ENCODE data around the gene RNASEH2C. TPM values are rescaled to one million over a fixed set of nuclear protein-coding genes. Genes with fewer than 3 reads are reported as not detected.

Gene RNASEH2C
- total and polyA plus RNA-seq, 2 of the 13 experiments (the other 11 are each of a cell fraction or from before 2014, with no cell fraction given), result 27.4 to 50.9 TPM

DNA sequence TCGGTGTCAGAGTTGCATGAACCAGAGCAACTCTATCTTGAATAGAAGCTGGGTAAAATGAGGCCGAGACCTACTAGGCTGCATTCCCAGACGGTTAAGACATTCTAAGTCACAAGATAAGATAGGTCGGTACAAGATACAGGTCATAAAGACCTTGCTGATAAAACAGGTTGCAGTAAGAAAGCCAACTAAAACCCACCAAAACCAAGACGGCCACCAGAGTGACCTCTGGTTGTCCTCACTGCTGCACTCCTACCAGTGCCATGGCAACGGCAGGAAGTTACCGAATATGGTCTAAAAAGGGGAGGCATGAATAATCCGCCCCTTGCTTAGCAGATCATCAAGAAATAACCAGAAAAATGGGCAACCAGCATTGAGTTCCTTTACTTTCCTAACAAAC lies 10.9 kb downstream of the RNASEH2C start:
- Histone ChIP-seq H4K20me1 (ENCODE audit: insufficient read depth, low read length) (no peaks in the 10 kb centered on the region), H3K27me3 (ENCODE audit: control insufficient read depth in 1 of 2, insufficient read depth in 2 of 2, low read length in 2 of 2) (no peaks in the 10 kb centered on the region; a peak in 1 of 5 replicates), H3K27ac (ENCODE audit: extremely low read length, insufficient read depth, low read length) (no peak overlapping the region), H3K4me2 (ENCODE audit: low read depth, low read length) (no peak overlapping the region), H3K4me3 (replicated peaks in 1 of 3; ENCODE audit: insufficient read depth in 1 of 3, low read depth in 2 of 3, low read length in 3 of 3) (no peak overlapping the region), H3K36me3 (replicated peaks in 1 of 2; ENCODE audit: control insufficient read depth in 1 of 2, insufficient read depth in 2 of 2, low read length in 2 of 2) (peaks cover 6 to 17% of the 10 kb centered on the region in 2 experiments; a peak in 4 of 5 replicates), H3K4me1 (ENCODE audit: insufficient read depth, low read length) (peaks cover 27% of the 10 kb centered on the region), H3K9ac (ENCODE audit: insufficient read depth, low read depth, low read length) (no peak overlapping the region), H3K9me3 (ENCODE audit: low read length) (no peaks in the 10 kb centered on the region), H2AFZ (ENCODE audit: low read length) (no peak overlapping the region), H3K79me2 (ENCODE audit: insufficient read depth, low read length) (peaks cover 5% of the 10 kb centered on the region)
- POLR2A ChIA-PET, result no interaction called here
- 59% methylated on average over 8 of the region's 8 CpGs for WGBS (ENCODE audit: low lambda C conversion rate)
- no peak for DNase-seq (ENCODE audit: low spot score)
- CTCF ChIA-PET (ENCODE audit: low intra/inter-chr PET ratio, low total read pairs), result no interaction called here
- BruUV-seq (replicated peaks), result no TSS peak
- ATAC-seq, result no peak
- intact Hi-C loops (cut with micrococcal nuclease; ENCODE audit: unreplicated experiment), result no loop called here
- no peak for FAIRE-seq
- TF ChIP-seq SRF (IDR thresholded peaks at IDR 0.05; ENCODE audit: low read depth, low read length) (peak; percentile 91), SPEN (CRISPR knock-in tag; IDR thresholded peaks at IDR 0.05; ENCODE audit: low read depth) (no peak)
- in situ Hi-C loops (cut with HindIII; ENCODE audit: extremely low pct_ligation_motif_present, low pct_unique_long_range_greater_than_20kb), result loop anchor here (10.0 kb wide), 2 partner anchors 105 to 275 kb away; no protein-coding TSS in a partner anchor

DNA sequence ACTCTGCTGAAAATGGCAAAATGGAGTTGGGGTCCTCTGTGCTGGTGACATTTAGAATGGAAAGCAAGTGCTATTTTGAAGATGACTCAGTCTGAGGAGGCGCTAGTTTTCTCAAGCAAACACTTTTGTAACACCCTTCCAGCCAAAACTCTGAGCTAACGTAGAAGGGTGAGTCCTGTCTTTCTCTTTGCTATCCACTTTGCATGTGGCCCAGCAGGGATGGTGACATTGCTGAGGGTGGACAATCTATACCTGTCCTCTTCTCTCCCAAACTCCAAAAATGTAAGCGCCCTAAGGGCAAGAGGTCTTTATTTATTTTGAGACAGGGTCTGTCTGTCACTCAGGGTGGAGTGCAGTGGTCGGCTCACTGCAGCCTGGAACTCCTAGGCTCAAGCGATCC lies 12.1 kb downstream of the RNASEH2C start:
- H3K79me2 ChIP-seq (ENCODE audit: insufficient read depth, low read length), result peaks cover 5% of the 10 kb centered on the region
- in situ Hi-C loops (cut with HindIII; ENCODE audit: extremely low pct_ligation_motif_present, low pct_unique_long_range_greater_than_20kb) (no loop called here), intact Hi-C loops (cut with micrococcal nuclease; ENCODE audit: unreplicated experiment) (no loop called here)
- DNase-seq (ENCODE audit: low spot score) (no peak), ATAC-seq (no peak), FAIRE-seq (no peak)
- H3K4me1 ChIP-seq (ENCODE audit: insufficient read depth, low read length), result peaks cover 26% of the 10 kb centered on the region
- ChIA-PET CTCF (ENCODE audit: low intra/inter-chr PET ratio, low total read pairs) (interaction anchor here (1.0 to 3.8 kb wide), 2 partner anchors 110 to 280 kb away, joined by 3 to 22 read pairs; no protein-coding TSS in a partner anchor), POLR2A (no interaction called here)
- 44% methylated on average over 5 of the region's 5 CpGs for WGBS (ENCODE audit: low lambda C conversion rate)
- no peaks in the 10 kb centered on the region; a peak in 1 of 5 replicates for H3K27me3 ChIP-seq (ENCODE audit: control insufficient read depth in 1 of 2, insufficient read depth in 2 of 2, low read length in 2 of 2)
- no peak overlapping the region for H3K4me3 ChIP-seq (replicated peaks in 1 of 3; ENCODE audit: insufficient read depth in 1 of 3, low read depth in 2 of 3, low read length in 3 of 3)
- no peak overlapping the region for H3K4me2 ChIP-seq (ENCODE audit: low read depth, low read length)
- H3K9ac ChIP-seq (ENCODE audit: insufficient read depth, low read depth, low read length), result no peak overlapping the region
- BruUV-seq (replicated peaks), result no TSS peak
- no peak overlapping the region for H2AFZ ChIP-seq (ENCODE audit: low read length)
- H3K27ac ChIP-seq (ENCODE audit: extremely low read length, insufficient read depth, low read length), result no peak overlapping the region
- H4K20me1 ChIP-seq (ENCODE audit: insufficient read depth, low read length), result no peaks in the 10 kb centered on the region
- TF ChIP-seq GLI4 (CRISPR knock-in tag; IDR thresholded peaks at IDR 0.05; ENCODE audit: borderline replicate concordance), result no peak
- no peak for TF ChIP-seq HCFC1 (IDR thresholded peaks at IDR 0.05; ENCODE audit: low read depth, low read length)
- TF ChIP-seq ZNF713 (CRISPR knock-in tag; IDR thresholded peaks at IDR 0.05), result no peak
- TF ChIP-seq KDM4B (CRISPR knock-in tag; IDR thresholded peaks at IDR 0.05), result no peak
- TF ChIP-seq, protein P1, sequence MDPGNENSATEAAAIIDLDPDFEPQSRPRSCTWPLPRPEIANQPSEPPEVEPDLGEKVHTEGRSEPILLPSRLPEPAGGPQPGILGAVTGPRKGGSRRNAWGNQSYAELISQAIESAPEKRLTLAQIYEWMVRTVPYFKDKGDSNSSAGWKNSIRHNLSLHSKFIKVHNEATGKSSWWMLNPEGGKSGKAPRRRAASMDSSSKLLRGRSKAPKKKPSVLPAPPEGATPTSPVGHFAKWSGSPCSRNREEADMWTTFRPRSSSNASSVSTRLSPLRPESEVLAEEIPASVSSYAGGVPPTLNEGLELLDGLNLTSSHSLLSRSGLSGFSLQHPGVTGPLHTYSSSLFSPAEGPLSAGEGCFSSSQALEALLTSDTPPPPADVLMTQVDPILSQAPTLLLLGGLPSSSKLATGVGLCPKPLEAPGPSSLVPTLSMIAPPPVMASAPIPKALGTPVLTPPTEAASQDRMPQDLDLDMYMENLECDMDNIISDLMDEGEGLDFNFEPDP (CRISPR knock-in tag; conservative IDR thresholded peaks at IDR 0.05), result no peak
- TF ChIP-seq ZNF34 (CRISPR knock-in tag; IDR thresholded peaks at IDR 0.05; ENCODE audit: borderline replicate concordance), result no peak
- no peak for TF ChIP-seq SALL2 (CRISPR knock-in tag; IDR thresholded peaks at IDR 0.05)
- TF ChIP-seq ZNF136 (CRISPR knock-in tag; IDR thresholded peaks at IDR 0.05; ENCODE audit: low read depth), result no peak
- H3K9me3 ChIP-seq (ENCODE audit: low read length), result no peaks in the 10 kb centered on the region
- peaks cover 2 to 5% of the 10 kb centered on the region in 2 experiments; a peak in 3 of 5 replicates for H3K36me3 ChIP-seq (replicated peaks in 1 of 2; ENCODE audit: control insufficient read depth in 1 of 2, insufficient read depth in 2 of 2, low read length in 2 of 2)
